Measurements from ENCODE around the gene NHEJ1. TPM values are rescaled to one million over a fixed set of nuclear protein-coding genes. Genes with fewer than 3 reads are reported as not detected.
A peak's percentile ranks its signal among the peaks of the same experiment; 100 is the strongest.

Gene NHEJ1
- total RNA-seq, 2 experiments from 2014 or later = 14.4 to 19.4 TPM

DNA sequence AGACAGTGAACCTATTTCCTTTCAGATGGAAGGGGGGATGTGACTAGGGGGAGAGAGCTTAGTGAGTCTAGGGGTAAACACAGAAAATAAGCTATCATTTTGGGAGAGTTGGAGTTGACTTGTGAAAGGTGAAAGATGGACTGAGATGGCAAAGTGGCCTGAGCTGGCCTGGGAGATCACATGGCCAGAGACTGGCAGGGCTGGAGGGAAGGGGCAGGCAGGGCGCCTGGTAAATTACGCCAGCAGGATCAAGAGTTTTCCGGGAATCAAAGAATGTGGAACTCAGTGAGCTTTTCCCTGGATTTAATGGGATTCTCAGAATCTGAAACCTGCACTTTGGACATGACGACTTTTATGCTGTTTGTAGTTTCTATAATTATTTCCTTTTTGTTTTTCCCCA lies 118.5 kb downstream of the NHEJ1 start:
- CTCF ChIA-PET = interaction anchor here (1.1 to 5.7 kb wide), 6 partner anchors 13 to 253 kb away, joined by 3 to 34 read pairs (median 5); no protein-coding TSS in a partner anchor
- no peak overlapping the region for H3K27ac Mint-ChIP-seq
- peaks cover 64% of the 10 kb centered on the region for H3K27me3 Mint-ChIP-seq

DNA sequence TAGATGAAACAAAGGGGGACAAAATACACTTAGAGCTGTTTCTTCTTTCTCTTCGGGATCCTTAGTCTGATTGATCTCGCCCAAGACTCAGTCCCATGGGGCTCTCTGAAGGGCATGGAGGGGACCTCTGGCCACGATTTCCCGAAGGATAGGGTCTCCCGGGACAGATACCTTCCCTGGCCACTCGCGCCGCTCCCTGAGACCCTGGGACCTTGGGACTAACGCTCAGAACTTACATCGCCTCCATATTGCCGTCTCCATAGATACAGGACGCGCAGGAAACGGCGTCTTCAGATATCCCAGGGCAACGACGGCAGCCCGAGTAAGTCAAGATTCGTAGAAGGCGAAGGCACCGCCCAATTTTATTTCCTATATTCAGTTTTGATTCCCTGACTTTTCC lies 119.4 kb downstream of the NHEJ1 start, which contains the start of gene CFAP65:
Gene CFAP65 (minus strand): TSS at position 265 of the 400 bp plus-strand sequence. CDS start 2,468 bp downstream, outside the sequence.
- ATAC-seq (no peak), DNase-seq (no peak)
- peaks cover 4% of the 10 kb centered on the region for H3K4me1 Mint-ChIP-seq
- no peak within 1 kb of the TSS for H3K27ac Mint-ChIP-seq
- H3K4me3 Mint-ChIP-seq = no peak within 1 kb of the TSS
- H3K27me3 Mint-ChIP-seq = peaks cover 62% of the 10 kb centered on the region
- no peaks in the 10 kb centered on the region for H3K36me3 Mint-ChIP-seq
- H3K9me3 Mint-ChIP-seq (ENCODE audit: low read depth) = no peaks in the 10 kb centered on the region
- CTCF ChIA-PET = interaction anchor here (1.2 to 5.7 kb wide), 6 partner anchors 10 to 254 kb away, joined by 3 to 34 read pairs (median 5); no protein-coding TSS in a partner anchor

More for the DNA sequence above, 118.5 kb downstream of the NHEJ1 start:
- DNase-seq = no peak
- ATAC-seq = no peak
- H3K36me3 Mint-ChIP-seq = no peaks in the 10 kb centered on the region
- no peak overlapping the region for H3K4me3 Mint-ChIP-seq
- H3K4me1 Mint-ChIP-seq = peaks cover 4% of the 10 kb centered on the region
- H3K9me3 Mint-ChIP-seq (ENCODE audit: low read depth) = no peaks in the 10 kb centered on the region

DNA sequence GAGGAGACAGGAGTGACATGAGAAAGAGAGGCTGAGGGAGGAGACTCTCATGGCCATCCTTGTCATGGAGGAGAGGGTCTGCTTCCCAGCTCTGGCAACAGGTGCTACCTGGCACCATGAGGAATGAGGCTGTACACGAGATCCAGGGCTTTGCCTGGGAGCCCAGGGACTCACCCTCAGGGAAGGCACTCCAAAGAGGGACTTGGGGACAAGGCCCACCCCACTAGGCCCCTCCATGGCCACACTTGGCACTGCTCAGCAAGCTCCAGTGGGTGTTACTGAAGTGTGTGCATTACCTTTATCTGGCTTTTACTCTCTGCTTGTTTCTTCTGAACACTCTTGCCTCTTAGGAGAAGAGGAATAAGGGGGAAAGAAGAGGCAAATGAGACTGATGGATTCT lies 122.0 kb downstream of the NHEJ1 start:
- Mint-ChIP-seq H3K4me3 (no peak overlapping the region), H3K27ac (no peak overlapping the region), H3K27me3 (peaks cover 75% of the 10 kb centered on the region), H3K9me3 (ENCODE audit: low read depth) (no peaks in the 10 kb centered on the region), H3K36me3 (no peaks in the 10 kb centered on the region), H3K4me1 (peaks cover 4% of the 10 kb centered on the region)
- CTCF ChIA-PET = interaction anchor here (2.7 to 5.7 kb wide), 2 partner anchors 9 to 20 kb away, joined by 11 to 34 read pairs; no protein-coding TSS in a partner anchor
- ATAC-seq = no peak
- DNase-seq = no peak

DNA sequence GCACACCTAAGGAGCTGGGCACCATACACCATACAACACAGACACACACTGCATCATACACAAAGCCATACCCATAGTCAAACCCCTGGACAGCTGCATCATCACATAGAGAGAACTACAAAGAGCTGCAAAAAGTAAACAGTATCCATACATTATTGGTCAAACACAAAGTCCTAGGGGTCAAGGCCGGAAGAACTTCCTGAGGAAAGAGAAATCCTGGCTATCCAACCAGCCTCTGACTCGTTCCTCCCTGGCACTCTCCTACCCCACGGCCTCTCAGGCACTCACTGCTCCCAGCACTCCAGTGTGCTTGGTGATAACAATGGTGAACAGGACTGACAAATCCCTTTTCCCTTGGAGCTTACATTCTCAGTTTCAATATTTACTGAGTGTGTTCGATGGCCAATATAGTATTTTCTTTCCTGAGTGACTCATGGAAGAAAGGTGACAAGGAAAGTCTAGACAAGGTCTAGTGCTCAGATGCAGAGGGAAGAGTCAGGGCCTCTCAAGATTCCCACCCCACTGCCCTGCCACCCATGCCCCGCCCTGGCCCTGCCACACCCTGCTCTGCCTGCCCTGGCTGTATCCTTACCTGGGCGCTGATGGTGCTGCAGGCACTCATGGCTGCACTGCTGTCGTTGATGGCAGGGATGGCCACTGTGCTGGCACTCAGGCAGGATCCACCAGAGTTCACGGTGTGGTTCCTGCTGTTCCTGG lies 122.7 kb downstream of the NHEJ1 start:
- Mint-ChIP-seq H3K4me1 (peaks cover 4% of the 10 kb centered on the region), H3K36me3 (no peaks in the 10 kb centered on the region), H3K9me3 (ENCODE audit: low read depth) (no peaks in the 10 kb centered on the region), H3K27ac (no peak overlapping the region), H3K27me3 (peaks cover 79% of the 10 kb centered on the region), H3K4me3 (no peak overlapping the region)
- DNase-seq (no peak), ATAC-seq (no peak)
- CTCF ChIA-PET = interaction anchor here (1.7 to 5.7 kb wide), 3 partner anchors 8 to 21 kb away, joined by 3 to 34 read pairs (median 11); no protein-coding TSS in a partner anchor

DNA sequence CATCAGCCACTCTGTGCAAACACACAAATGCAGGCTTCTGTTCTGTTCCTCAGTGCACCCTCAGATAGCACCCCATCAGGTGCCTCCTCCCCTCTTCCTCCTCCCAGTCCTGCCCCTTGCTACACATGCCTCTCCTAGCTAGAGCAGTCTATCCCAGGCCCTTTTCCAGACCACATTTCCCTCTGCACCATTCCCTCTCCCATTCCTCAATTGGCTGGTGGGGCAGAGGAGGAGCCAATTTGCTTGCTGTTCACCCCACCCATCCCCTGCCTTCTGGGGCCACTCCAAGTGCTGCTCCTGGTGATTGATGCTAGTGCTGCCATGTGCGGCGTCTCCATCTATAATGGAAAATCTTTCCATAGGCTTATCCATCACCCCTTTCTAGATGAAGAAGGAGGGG lies 124.7 kb downstream of the NHEJ1 start:
- no peaks in the 10 kb centered on the region for H3K9me3 Mint-ChIP-seq (ENCODE audit: low read depth)
- no peak overlapping the region for H3K4me3 Mint-ChIP-seq
- H3K27ac Mint-ChIP-seq = no peak overlapping the region
- no peaks in the 10 kb centered on the region for H3K4me1 Mint-ChIP-seq
- H3K36me3 Mint-ChIP-seq = no peaks in the 10 kb centered on the region
- ATAC-seq = no peak
- CTCF ChIA-PET = interaction anchor here (0.8 kb wide), 1 partner anchor 64 kb away, joined by 3 read pairs; no protein-coding TSS in a partner anchor
- DNase-seq = no peak
- peaks cover 66% of the 10 kb centered on the region for H3K27me3 Mint-ChIP-seq

DNA sequence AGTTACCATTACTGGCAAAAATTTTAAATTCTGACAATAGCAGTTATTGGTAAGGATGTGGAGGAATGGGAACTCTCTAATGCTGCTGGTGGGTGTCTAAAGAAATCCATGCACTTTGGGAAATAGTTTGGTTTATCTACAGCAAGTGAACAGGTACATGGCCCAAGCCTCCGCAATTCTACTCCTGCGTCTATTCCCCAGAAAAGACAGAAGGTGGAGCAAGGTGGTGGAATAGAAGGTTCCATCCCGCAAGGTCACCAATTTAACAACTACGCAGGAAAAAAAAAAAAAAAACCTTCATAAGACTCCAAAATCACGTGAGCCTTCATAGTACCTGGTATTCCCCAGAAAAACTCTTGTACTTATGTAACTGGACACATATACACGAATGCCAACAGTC lies 125.8 kb downstream of the NHEJ1 start:
- no peaks in the 10 kb centered on the region for H3K36me3 Mint-ChIP-seq
- no peak overlapping the region for H3K27ac Mint-ChIP-seq
- no peak for ATAC-seq
- no peaks in the 10 kb centered on the region for H3K9me3 Mint-ChIP-seq (ENCODE audit: low read depth)
- CTCF ChIA-PET = interaction anchor here (0.8 kb wide), 1 partner anchor 120 kb away, joined by 3 read pairs; no protein-coding TSS in a partner anchor
- H3K4me3 Mint-ChIP-seq = no peak overlapping the region
- H3K4me1 Mint-ChIP-seq = no peaks in the 10 kb centered on the region
- DNase-seq = no peak
- H3K27me3 Mint-ChIP-seq = peaks cover 56% of the 10 kb centered on the region

DNA sequence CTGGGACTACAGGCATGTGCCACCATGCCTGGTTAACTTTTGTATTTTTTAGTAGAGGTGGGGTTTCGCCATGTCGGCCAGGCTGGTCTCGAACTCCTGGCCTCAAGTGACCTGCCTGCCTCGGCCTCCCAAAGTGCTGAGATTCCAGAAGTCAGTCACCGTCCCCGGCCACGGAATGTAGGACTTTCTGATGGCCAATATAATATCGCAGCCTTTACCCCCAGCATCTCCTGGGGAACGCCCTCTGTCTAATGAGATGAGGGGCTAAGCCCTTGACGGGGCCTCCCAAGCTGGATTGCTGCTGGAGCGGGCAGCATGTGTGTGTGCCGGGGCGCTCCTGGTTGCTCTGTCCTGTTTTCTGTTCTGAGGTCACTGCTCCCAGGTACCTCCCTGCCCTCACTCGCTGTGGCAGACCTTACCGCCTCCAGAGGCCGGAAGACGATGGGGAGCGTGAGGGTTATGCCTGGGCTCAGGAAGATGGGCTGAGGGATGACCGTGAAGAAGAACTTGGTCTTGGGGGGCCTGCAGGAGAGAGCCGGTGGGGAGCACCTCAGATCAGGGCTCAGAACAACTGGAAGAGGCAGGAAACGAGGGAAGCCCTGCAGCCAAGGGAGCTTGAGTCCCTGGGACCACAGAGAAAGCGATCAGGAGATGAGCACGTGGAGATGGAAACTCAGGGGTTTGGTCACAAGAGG lies 128.4 kb downstream of the NHEJ1 start:
- H3K27me3 Mint-ChIP-seq = peaks cover 40% of the 10 kb centered on the region
- H3K4me3 Mint-ChIP-seq = no peak overlapping the region
- ATAC-seq (no peak), DNase-seq (no peak)
- no peaks in the 10 kb centered on the region for H3K36me3 Mint-ChIP-seq
- H3K9me3 Mint-ChIP-seq (ENCODE audit: low read depth) = no peaks in the 10 kb centered on the region
- no peaks in the 10 kb centered on the region for H3K4me1 Mint-ChIP-seq
- CTCF ChIA-PET = interaction anchor here (0.7 to 4.1 kb wide), 5 partner anchors 9 to 125 kb away, joined by 3 to 38 read pairs (median 4); partner anchors contain the start of gene CFAP65
- H3K27ac Mint-ChIP-seq = no peak overlapping the region

DNA sequence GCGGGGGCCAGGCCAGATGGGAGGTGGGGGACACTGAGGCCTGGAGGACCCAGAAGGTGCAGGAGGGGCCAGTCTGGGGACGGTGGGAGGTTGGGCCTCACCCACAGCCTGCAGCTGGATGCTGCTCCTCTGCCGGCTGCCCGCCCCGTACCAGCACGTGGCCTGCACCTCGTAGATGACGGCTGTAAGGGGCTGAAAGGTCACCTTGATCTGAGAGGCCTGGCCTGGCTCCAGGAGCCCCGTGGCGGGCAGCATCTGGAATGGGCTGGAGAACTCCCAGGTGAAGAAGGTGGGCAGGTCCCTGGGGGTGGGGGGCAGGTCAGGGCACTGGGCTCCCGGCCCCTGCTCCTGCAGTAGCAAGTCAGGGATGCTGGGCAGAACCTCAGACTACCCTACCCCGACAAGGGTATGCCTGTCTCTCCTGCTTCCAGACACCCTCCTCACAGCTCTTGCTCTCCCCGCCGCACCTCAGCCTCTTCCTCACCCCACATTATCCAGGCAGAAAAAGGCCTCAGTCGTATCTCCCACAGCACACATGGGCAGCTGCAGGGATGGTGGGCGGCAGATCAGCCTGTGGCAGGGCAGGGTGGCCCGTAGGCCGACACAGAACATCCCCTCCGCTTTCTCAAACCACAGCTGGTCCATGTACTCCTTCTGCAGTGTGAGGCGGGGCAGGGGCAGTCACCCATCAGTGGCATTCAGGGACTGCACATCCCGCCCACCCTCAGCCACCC lies 129.4 kb downstream of the NHEJ1 start:
- ATAC-seq (no peak), DNase-seq (no peak)
- no peaks in the 10 kb centered on the region for H3K36me3 Mint-ChIP-seq
- H3K27ac Mint-ChIP-seq = no peak overlapping the region
- CTCF ChIA-PET = interaction anchor here (0.7 to 6.7 kb wide), 7 partner anchors 10 to 126 kb away, joined by 3 to 69 read pairs (median 5); partner anchors contain the start of gene CFAP65
- H3K27me3 Mint-ChIP-seq = peaks cover 37% of the 10 kb centered on the region
- H3K9me3 Mint-ChIP-seq (ENCODE audit: low read depth) = no peaks in the 10 kb centered on the region
- H3K4me3 Mint-ChIP-seq = no peak overlapping the region
- H3K4me1 Mint-ChIP-seq = no peaks in the 10 kb centered on the region

DNA sequence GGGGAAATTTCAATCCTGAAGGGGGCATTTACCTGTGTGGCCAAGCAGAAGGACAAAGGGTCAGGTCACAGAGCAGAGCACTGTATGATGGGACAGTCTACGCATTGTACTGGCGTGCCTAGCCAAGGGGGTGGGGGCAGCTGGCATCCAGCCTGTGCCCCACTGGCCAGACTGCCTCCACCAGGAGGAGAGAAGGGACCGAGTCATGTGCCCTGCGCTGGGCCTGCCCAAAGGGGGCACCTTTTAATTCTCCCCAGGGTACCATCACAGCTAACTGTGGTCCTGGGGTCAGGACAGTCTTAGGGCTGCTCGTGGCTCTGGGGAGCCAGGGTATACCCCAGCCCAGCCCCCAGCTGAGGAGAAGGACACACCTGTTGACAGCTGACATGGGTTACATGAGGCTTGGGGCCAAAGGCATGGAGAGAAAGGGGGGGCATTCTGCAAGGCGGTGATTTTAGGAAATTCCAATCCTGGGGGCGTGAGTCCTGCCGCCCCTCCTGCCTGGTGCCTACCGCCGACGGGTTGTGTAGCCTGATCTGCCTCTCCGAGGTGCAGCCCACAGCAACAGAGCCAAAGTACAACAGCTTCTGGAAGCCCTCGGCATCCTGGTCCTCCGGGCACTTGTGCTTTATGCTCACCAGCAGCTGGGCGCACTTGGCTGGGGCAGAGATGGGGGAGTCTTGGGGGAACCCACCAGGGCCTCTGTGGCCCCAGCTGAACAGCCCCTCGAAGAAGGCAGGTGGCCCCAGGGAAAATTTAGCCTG lies 130.3 kb downstream of the NHEJ1 start:
- peaks cover 29% of the 10 kb centered on the region for H3K27me3 Mint-ChIP-seq
- H3K9me3 Mint-ChIP-seq (ENCODE audit: low read depth) = no peaks in the 10 kb centered on the region
- H3K36me3 Mint-ChIP-seq = no peaks in the 10 kb centered on the region
- no peaks in the 10 kb centered on the region for H3K4me1 Mint-ChIP-seq
- no peak for DNase-seq
- no peak overlapping the region for H3K27ac Mint-ChIP-seq
- H3K4me3 Mint-ChIP-seq = no peak overlapping the region
- ATAC-seq = no peak
- CTCF ChIA-PET = interaction anchor here (0.6 to 6.7 kb wide), 48 partner anchors 11 to 465 kb away, joined by 3 to 69 read pairs (median 4); partner anchors contain the start of genes CFAP65, CNPPD1 and IHH

DNA sequence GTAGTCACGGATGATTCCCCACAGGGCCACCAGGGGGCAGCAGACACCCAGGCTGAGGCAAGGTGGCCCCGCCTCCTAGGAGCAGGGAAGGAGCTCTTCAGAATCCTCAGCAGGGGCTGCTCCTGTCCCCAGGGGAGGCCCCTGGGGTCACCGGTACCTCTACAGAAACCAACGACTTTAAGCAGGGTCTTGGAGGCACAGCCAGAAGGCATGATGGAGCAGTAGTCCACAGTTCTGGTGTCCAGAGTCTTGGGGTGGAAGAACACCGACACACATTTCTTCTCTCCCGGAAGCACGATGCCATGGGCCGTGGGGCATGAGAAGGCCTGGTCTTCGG lies 130.8 kb downstream of the NHEJ1 start:
- H3K27ac Mint-ChIP-seq = no peak overlapping the region
- no peaks in the 10 kb centered on the region for H3K4me1 Mint-ChIP-seq
- DNase-seq = peak; percentile 78

DNA sequence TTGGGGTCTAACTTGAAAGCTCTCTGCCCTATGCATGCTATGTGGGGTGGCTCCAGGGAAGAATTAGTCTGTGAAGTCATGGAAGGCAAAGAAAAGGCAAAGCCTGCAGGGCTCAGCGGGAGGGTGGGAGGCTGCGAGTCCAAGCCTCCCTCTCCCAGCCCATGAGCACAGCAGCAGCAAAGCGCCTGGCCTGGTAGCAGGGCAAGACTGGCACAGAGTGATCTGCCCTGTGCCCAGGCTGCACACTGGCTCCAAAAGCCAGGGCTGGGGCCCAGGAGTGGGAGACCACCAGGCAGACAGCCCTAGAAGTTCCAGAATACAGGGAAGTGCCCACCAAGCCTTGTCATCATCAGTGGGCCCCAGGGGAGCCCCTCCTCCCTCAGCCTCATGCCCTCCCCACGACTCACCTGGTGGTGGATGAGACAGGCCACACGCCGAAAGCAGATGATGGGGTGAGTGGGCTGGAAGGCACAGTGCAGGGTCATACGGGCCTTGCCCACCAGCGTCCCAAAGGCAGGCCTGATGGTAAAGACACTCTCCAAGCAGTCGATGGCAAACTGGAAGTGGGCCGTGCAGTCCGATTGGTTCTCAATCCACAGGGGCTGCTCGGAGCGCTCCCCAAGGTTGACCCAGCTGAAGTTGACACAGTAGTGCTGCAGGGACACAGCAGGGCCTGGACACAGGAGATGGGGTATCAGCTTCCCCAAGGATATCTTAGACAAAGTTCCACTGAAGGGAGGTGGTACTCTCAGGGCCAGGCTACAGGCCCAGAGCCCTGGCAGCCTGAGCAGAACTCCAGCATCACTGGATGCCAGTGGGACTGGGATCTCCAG lies 131.4 kb downstream of the NHEJ1 start:
- no peaks in the 10 kb centered on the region for H3K9me3 Mint-ChIP-seq (ENCODE audit: low read depth)
- DNase-seq (no peak), ATAC-seq (peak; percentile 27)
- CTCF ChIA-PET = interaction anchor here (0.7 to 6.7 kb wide), 44 partner anchors 10 to 467 kb away, joined by 3 to 69 read pairs (median 4); partner anchors contain the start of genes CFAP65, CNPPD1 and IHH
- H3K36me3 Mint-ChIP-seq = no peaks in the 10 kb centered on the region
- H3K27me3 Mint-ChIP-seq = peaks cover 19% of the 10 kb centered on the region
- H3K4me3 Mint-ChIP-seq = no peak overlapping the region
- no peaks in the 10 kb centered on the region for H3K4me1 Mint-ChIP-seq
- no peak overlapping the region for H3K27ac Mint-ChIP-seq

More for the DNA sequence above, 130.8 kb downstream of the NHEJ1 start:
- no peaks in the 10 kb centered on the region for H3K36me3 Mint-ChIP-seq
- H3K4me3 Mint-ChIP-seq = no peak overlapping the region
- CTCF ChIA-PET = interaction anchor here (0.6 to 6.7 kb wide), 47 partner anchors 11 to 466 kb away, joined by 3 to 69 read pairs (median 4); partner anchors contain the start of genes CFAP65, CNPPD1 and IHH
- peaks cover 25% of the 10 kb centered on the region for H3K27me3 Mint-ChIP-seq
- ATAC-seq = peak; percentile 88
- no peaks in the 10 kb centered on the region for H3K9me3 Mint-ChIP-seq (ENCODE audit: low read depth)
